ENCODE measurements around the gene SLC26A3. TPM values are rescaled to one million over a fixed set of nuclear protein-coding genes. Genes with fewer than 3 reads are reported as not detected.

SLC26A3 gene
- total and polyA plus RNA-seq, 2 of the 8 experiments (the other 6 are each of a cell fraction or from before 2014, with no cell fraction given), result not detected

- TF ChIP-seq CBX8 (IDR thresholded peaks at IDR 0.05; ENCODE audit: borderline replicate concordance, low read depth, low read length) (no peak), TCF12 (IDR thresholded peaks at IDR 0.05; ENCODE audit: low read depth, low read length) (no peak), ASH2L (IDR thresholded peaks at IDR 0.05; ENCODE audit: low read length) (no peak), JUND (IDR thresholded peaks at IDR 0.05; ENCODE audit: low read length) (no peak), RXRA (IDR thresholded peaks at IDR 0.05; ENCODE audit: insufficient read depth, low read depth, low read length) (no peak), NANOG (IDR thresholded peaks at IDR 0.05; ENCODE audit: insufficient read depth, low read depth, low read length, poor library complexity, severe bottlenecking) (no peak)
Measured at GRCh38 chr7:107721286-107721685, 81.7 kb downstream of the SLC26A3 start (continued).
